Measurements from ENCODE around the gene PRDM16.

Gene PRDM16

GRCh38 chr1:3463408-3463863 lies 394.4 kb downstream of the PRDM16 start:
- no peak for DNase-seq (ENCODE audit: low spot score)

GRCh38 chr1:3463891-3464648 lies 395.1 kb downstream of the PRDM16 start:
- no peak for DNase-seq (ENCODE audit: low spot score)

GRCh38 chr1:3464649-3465025 lies 395.6 kb downstream of the PRDM16 start:
- no peak for DNase-seq (ENCODE audit: low spot score)

GRCh38 chr1:3465091-3465934 lies 396.3 kb downstream of the PRDM16 start:
- DNase-seq (ENCODE audit: low spot score): no peak

- no peak for DNase-seq (ENCODE audit: low spot score)
Observed at GRCh38 chr1:3465935-3466321, 396.9 kb downstream of the PRDM16 start.

- no peak for DNase-seq (ENCODE audit: low spot score)
Observed at GRCh38 chr1:3466366-3467075, 397.5 kb downstream of the PRDM16 start.

GRCh38 chr1:3467096-3468036 lies 398.4 kb downstream of the PRDM16 start:
- DNase-seq (ENCODE audit: low spot score): no peak

- DNase-seq (ENCODE audit: low spot score): no peak
Observed at GRCh38 chr1:3468236-3469103, 399.5 kb downstream of the PRDM16 start.

- DNase-seq (ENCODE audit: low spot score): no peak
Observed at GRCh38 chr1:3469104-3469848, 400.3 kb downstream of the PRDM16 start.

- no peak for DNase-seq (ENCODE audit: low spot score)
Observed at GRCh38 chr1:3469849-3470649, 401.0 kb downstream of the PRDM16 start.

GRCh38 chr1:3470650-3471355 lies 401.8 kb downstream of the PRDM16 start:
- DNase-seq (ENCODE audit: low spot score): no peak

GRCh38 chr1:3471356-3472087 lies 402.5 kb downstream of the PRDM16 start:
- DNase-seq (ENCODE audit: low spot score): peak; percentile 37

- no peak for DNase-seq (ENCODE audit: low spot score)
Observed at GRCh38 chr1:3472088-3472850, 403.3 kb downstream of the PRDM16 start.

GRCh38 chr1:3472906-3473305 lies 403.9 kb downstream of the PRDM16 start:
- peak; percentile 23 for DNase-seq (ENCODE audit: low spot score)

GRCh38 chr1:3473381-3473844 lies 404.4 kb downstream of the PRDM16 start:
- no peak for DNase-seq (ENCODE audit: low spot score)

- no peak for DNase-seq (ENCODE audit: low spot score)
Observed at GRCh38 chr1:3474016-3474415, 405.0 kb downstream of the PRDM16 start.

GRCh38 chr1:3474421-3474820 lies 405.4 kb downstream of the PRDM16 start:
- DNase-seq (ENCODE audit: low spot score): no peak

Data from putamen (tissue), 1 donor.